Caki2 (cell line): ENCODE measurements around the gene PFAS. TPM values are rescaled to one million over a fixed set of nuclear protein-coding genes. Genes with fewer than 3 reads are reported as not detected.
"Not testable (repeated sequence)": the region's sequence is repeated elsewhere in the genome, so short reads cannot be mapped to it uniquely, and the experiment has no call there.

Experiments used
- DNase-seq: peaks from one replicate; pipeline ENCODE4 v3.0.0-alpha.2; 2015; ENCODE audit warnings: low read depth
- in situ Hi-C: cut with HindIII; loops from 2 replicates; pipeline ENCODE4 v1.10.0; 2016; ENCODE audit warnings: low sequenced_read_pairs, low pct_unique_long_range_greater_than_20kb, mixed read lengths
- total RNA-seq: library from RNA; depleted of rRNA; stranded (reverse); fragments of >200 nt; shearing (Covaris generic); gene quantifications from 2 replicates; pipeline ENCODE4 v1.2.3, GENCODE V29; 2014; ENCODE audit warnings: low replicate concordance

PFAS gene
- total RNA-seq, 1 experiment from 2014 or later = 30.2 TPM

DNA sequence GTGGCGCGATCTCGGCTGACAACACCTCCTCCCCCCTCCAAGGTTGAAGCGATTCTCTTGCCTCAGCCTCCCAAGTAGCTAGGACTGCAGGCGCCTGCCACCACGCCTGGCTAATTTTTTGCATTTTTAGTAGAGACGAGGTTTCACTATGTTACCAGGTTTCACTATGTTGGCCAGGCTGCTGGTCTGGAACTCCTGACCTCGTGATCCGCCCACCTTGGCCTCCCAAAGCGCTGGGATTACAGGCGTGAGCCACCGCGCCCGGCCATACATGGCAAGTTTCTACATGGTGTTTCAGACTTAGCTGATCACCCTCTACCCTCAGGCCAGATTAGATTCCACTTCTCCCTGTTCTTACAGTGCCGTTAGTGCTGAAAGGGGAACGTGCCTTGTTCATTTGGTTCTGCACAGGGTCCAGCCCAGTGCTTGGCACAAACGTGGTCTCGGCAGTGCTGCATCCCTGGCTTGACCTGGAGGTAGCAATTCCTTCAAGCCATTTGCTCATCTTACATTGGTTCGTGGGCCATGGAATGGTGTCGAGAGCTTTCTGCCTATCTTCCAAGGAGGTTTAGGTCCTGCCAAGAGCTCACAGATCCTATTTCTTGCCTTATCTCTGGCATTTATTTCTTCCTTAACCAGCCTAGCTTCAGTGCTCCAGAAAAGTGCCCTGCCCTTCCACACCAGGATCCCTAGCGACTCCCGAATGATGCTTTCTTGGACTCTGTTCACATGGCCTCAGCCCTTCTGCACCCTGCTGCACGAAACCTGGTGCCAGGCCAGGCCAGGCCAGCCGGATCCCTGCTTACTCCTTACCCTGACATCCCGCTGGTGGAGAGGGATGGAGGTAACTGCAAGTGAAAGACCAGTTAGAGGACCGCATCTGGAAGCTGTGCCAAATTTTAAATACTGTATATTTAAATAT lies 23.9 kb upstream of the PFAS start:
- in situ Hi-C loops = no loop called here
- DNase-seq = no peak

DNA sequence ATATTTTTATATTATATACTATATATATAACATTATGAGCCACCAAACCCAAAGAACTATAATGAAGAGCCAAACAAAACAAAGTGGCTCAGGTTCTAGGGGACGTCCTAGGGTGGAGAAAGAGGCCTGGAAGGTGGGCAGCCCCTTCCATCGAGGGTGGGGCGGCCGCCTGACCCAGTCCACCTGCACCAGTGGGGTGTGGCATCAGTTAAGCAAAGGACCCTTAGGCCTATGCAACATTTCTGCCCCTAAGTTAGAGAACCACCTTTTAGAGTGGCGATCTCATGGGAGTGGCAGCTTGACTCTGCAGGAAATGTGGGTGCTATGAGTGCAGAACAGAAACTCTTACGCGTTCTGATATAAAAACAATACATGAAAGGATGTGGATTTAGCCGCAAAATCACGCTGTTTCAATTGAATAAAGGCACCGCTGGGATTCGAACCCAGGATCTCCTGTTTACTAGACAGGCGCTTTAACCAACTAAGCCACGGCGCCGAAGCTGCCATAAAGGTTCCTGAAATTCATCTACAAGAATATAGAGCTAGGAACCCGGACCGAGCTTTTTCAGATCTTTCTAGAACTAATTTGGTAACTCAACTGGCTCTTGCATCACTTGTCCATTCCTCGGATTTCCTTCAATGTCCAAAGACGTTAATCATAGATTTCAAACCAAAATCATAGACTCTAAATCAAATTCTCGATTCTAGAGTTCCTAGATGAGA lies 23.1 kb upstream of the PFAS start:
- DNase-seq = no peak

DNA sequence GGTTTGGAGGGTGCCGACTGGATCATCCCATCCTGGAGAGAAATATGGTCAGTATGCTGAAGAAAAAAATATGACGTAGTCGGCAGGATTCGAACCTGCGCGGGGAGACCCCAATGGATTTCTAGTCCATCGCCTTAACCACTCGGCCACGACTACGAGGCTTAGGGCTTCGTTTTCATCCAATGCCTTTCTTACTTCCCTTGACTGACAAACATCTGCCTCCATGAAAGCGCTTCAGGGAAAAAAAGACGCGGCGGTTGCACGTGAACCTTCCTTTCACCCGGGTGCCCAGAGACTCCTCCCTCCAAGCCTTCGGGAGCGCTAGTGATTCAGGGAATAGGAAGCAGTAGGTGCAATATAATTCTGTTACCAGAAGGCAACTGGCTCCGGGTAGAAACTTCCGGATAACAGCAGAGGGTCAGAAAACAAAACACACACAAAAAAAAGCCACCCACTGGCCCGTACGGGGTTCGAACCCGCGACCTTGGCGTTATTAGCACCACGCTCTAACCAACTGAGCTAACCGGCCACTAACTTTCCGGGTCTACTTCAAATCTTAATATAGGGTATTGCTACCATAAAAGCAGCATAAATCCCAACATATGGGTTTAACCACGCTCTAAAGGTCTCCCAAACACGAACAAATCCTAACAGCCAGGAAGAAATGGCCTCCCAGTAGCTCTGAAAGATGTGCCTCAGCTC lies 22.4 kb upstream of the PFAS start:
- DNase-seq = peak; percentile 93
- in situ Hi-C loops = no loop called here

More for the DNA sequence above, 23.1 kb upstream of the PFAS start:
- in situ Hi-C loops = no loop called here

DNA sequence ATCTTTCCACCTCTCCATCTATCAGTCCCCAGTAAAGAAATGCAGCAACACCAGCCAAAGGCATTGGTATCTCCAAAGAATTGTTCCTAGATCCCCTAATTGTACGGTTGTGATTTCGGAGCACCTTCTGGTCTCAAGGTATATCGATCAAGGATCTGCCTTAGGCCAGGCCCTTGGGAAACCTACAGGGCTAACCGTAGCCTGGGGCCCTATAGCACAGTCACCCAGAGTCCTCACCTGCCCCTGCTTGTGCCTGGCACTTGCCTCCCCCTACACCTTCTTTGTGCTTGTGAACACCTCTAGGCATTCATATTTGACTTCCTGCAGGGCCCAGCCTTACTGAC lies 21.9 kb upstream of the PFAS start:
- DNase-seq = no peak
- in situ Hi-C loops = no loop called here

DNA sequence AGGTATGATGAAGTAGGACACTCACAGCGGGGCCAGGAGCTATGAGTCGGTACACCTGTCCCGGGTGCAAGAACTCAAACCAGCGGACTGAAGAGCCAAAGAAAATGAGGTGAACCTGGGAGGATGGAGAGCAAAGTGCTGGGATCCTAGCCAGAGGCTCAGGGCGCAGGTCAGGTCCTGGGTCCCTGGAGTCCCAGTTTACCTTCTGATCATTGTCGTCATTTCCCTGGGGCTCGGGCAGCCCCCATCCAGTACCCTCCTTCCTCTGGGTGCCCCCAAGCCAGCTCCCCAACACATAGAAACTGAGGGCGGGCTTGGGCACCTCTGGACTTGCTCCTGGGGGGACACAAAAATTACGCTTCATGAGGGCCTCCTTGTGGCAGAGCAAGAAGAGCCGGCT lies 17.4 kb upstream of the PFAS start:
- no peak for DNase-seq
- in situ Hi-C loops = no loop called here

DNA sequence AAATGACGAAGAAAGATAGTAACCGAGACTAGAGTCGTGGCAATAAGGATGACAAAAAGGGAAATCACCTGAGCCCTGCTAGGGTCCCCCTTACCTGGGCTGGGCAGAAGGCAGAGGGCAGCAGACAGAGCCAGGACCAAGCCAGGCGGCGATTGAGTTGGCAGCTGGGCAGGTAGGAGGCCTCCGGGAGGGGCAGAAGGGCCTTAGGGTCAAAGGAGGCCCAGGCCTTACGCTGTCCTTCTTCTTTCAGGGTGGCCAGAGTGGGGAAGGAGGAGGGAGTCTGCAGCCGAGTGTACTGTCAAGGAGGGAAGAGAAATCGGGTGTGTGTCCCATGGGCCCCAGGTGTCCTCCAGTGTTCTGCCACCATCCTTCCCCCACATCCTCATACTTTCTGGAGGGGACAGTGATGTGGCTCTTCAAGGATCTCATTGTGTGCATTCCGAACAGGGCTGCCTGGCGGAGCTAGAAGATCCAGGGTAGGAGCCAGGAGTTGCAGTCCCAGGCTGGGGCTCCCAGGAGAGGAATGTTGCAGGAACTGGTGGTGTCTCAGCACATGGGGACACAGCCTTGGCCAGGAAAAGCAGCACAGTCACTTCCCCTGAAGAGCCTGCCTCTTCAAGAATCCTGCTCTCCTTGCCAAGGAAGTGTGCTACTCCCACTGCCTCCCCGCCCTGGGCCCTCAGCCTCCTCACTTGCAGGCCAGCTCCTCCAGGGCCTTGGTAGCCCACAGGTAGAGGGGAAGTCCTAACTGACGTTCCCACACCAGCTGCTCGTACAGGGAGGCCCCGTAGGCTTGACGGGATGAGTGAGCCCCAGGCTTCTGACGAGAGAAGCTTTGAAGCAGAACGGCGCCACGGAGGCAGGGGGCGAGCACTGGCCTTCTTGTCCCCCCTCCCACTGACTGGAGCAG lies 14.5 kb upstream of the PFAS start:
- DNase-seq = no peak
- in situ Hi-C loops = no loop called here

DNA sequence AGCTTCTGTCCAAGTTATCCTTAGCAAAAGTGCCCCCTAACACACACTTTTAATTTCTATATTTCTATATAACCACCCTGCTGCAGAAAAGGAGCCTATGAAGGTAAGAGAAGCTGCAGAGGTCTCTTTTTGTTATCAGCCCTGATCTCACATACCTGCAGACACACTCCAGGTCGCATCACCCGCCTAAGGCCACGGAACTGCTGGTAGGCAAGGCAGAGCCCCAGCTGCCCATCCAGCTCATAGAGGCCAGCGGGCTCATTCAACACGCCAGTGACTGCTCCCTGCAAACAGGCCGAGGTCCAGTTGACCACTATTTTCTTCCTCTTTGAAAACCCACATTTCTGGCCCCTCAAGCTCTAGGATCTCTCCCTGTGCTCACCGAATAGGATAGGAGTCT lies 13.4 kb upstream of the PFAS start:
- in situ Hi-C loops = no loop called here
- no peak for DNase-seq

DNA sequence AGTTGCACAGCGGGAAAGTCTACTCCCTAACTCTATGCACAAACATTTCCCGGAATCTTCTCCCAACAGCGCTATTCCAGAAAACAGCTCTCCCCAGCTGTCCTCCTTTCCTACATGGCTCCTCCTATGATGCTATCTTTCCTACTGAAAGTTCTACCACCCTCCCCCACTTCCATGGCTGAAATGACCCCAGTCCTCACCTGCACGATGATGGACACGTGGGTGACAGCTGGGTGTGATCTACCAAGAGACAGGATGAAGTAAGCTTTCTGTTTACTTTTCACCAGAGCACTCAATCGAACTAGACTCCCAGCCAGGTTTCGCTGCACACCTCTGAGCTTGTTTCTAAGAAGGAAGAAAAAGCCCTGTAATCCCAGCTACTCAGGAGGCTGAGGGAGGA lies 11.9 kb upstream of the PFAS start:
- in situ Hi-C loops = no loop called here
- no peak for DNase-seq

DNA sequence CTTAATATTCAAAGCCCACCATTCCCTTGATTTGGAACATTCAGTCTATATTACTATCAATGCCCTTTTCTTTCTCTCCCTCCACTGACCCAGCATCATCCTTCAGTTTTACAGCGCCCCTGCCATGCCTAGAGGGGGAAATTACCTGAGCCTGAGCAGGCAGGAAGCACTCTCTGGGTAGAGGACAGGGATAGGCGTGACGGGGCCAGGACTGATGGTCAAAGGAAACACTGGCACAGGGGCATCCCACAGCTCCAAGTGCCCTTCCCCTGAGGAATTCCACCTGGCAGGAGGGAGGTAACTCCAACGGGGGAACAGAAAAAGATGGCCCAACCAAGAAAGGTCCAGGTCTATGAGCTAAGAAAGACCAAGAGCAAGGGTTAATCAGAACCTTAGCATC lies 11.2 kb upstream of the PFAS start:
- DNase-seq = no peak
- in situ Hi-C loops = no loop called here

DNA sequence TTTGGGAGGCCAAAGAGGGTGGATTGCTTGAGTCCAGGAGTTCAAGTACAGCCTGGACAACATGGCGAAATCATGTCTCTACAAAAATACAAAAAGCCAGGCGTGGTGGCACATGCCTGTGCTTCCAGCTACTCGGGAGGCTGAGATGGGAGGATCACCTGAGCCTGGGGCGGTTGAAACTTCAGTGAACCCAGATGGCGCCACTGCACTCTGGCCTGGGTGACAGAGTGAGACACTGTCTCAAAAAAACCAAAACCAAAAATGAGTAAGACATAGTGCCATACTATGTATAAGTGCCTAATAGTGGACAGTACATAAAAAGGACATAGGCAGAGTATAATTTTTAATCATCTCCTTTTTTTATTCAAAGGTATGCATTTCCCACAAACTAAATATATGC lies 5.3 kb upstream of the PFAS start:
- no peak for DNase-seq
- in situ Hi-C loops = no loop called here

DNA sequence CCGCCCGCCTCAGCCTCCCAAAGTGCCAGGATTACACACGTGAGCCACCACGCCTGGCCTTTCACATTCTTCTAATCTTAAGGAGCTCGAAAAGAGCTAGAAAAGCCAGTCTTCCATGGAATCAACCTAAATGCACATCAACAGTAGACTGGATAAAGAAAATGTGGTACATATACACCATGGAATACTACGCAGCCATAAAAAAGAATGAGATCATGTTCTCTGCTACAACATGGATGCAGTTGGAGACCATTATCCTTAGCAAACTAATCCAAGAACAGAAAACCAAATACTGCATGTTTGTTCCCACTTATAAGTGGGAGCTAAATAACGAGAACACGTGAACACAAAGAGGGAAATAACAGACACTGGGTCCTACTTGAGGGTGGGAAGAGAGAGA lies 4.3 kb upstream of the PFAS start:
- DNase-seq = no peak
- in situ Hi-C loops = no loop called here

DNA sequence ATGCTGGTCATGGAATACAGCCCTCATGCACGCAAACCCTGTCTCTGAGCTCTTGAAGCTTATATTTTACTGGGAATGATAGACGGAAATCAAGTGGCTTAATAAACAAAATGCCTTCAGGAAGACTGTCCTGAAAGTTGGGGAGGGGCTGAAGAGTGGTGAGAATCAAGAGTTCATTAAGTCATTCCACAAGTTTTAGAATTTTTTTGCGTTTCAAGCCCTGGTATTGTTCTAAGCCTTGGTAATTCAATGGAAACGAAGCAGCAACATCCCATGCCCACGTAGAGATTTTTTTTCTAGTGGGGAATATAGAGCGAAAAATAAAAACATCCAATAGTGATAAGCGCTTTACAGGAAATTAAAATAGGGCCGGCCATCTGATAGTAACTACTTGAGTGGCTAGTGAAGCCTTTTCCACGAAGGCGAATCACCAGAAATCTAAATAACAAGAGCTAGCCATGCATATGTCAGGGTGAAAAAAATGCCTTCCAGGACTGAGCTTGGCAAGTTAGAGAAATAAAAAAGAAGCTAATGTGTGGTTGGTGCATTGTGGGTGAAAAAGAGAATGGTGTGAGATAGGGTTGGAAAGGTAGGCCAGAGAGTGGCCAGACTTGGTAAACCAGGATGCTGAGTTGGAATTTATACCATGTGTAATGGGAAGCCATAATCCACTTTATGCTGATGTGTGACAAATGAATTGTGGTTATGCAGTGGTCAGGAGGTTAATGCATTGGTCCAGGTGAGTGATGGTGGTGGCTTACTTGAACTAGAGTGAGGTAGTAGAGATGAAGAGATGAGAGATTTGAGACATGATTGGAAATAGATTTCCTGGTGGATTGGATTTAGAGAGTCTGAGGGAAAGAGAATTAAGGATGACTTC lies 772 bp downstream of the PFAS start:
- no peak for DNase-seq
- in situ Hi-C loops = no loop called here

DNA sequence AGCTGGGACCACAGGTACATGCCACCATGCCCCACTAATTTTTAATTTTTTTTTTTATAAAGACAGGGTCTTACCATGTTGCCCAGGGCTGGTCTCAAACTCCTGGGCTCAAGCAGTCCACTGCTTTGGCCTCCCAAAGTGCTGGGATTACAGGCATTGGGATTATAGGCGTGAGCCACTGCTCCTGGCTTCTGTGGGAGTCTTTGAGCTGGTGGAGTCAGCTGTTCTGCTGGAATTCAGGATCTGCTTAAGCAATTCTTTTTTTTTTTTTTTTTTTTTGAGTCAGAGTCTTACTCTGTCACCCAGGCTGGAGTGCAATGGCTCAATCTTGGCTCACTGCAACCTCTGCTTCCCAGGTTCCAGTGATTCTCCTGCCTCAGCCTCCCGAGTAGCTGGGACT lies 2.3 kb downstream of the PFAS start:
- DNase-seq, in situ Hi-C loops: not testable (repeated sequence)

DNA sequence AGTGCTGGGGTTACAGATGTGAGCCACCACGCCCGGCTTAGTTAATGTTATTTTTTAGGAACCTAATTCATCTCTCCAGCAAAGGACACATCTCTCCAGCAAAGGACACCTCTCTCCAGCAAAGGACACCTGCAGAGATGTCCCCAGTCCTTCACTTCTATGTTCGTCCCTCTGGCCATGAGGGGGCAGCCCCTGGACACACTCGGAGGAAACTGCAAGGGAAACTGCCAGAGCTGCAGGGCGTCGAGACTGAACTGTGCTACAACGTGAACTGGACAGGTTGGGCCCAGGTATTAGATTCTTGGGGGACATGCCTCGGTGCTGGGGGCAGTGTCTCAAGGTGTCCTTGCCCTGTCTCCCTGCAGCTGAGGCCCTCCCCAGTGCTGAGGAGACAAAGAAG lies 4.7 kb downstream of the PFAS start:
- in situ Hi-C loops = no loop called here
- peak; percentile 6 for DNase-seq

DNA sequence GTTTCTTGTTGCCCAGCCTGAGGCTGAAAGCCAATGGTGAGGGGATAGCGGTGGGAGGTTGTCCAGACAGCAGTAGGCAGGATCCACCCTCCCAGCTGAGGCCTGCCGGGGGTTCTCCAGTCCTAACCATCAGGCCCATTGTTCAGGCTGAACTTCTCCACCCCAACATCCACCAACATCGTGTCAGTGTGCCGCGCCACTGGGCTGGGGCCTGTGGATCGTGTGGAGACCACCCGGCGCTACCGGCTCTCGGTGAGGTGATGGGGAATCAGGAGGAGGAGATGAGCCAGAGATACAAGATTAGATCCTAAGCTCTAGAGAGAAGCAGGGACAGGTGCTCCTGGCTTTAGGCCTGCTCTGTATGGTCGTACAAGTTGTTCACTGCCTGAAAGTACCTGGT lies 5.8 kb downstream of the PFAS start:
- in situ Hi-C loops = no loop called here
- no peak for DNase-seq

DNA sequence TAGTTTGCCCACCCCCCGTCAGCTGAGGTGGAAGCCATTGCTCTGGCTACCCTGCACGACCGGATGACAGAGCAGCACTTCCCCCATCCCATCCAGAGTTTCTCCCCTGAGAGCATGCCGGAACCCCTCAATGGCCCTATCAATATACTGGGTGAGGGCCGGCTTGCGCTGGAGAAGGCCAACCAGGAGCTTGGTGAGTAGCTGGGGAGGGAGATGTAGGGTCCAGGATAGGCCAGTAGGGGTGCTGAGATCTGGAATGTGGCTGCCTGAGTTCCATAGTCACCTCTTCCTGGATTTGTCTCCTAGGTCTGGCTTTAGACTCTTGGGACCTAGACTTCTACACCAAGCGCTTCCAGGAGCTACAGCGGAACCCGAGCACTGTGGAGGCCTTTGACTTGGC lies 6.4 kb downstream of the PFAS start:
- no peak for DNase-seq
- in situ Hi-C loops = no loop called here

DNA sequence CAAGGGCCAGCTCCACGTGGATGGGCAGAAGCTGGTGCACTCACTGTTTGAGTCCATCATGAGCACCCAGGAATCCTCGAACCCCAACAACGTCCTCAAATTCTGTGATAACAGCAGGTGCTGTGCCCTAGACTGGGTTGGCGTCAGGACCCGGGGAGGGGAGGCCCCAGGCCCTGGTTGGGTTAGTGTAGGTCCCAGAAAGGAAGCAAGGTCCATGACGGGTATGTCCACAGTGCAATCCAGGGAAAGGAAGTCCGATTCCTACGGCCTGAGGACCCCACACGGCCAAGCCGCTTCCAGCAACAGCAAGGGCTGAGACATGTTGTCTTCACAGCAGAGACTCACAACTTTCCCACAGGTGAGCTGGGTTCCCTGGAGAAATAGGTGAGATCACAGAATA lies 7.2 kb downstream of the PFAS start:
- in situ Hi-C loops = no loop called here

More for the DNA sequence above, 7.2 kb downstream of the PFAS start:
- DNase-seq = no peak
